HG03354 (cell line): ENCODE measurements around the gene PRR23C.

Source experiments
- ATAC-seq: cut with Tn5 transposase; IDR thresholded peaks from one replicate; pipeline ENCODE4 v1.9.1; 2021; ENCODE audit warnings: mild to moderate bottlenecking; ENCODE audit not compliant: unreplicated experiment, poor library complexity, severe bottlenecking

Gene PRR23C

GRCh38 chr3:139006051-139006716 is 38.5 kb downstream of the PRR23C start, which contains the start of gene PRR23A:
TSS of gene PRR23A (minus strand) at chr3:139006268. CDS start at chr3:139006268, 0 bp downstream.
- no peak for ATAC-seq

GRCh38 chr3:139005356-139005993 is 39.2 kb downstream of the PRR23C start:
- no peak for ATAC-seq

- no peak for ATAC-seq
Measured at GRCh38 chr3:138995706-138996105, 49.0 kb downstream of the PRR23C start.
